Right lobe of liver (tissue), 4 donors: ENCODE results near the gene OR4Q3.

Source experiments
- CTCF ChIP-seq, 4 donors: fragments of 200-600 bp in 3 of 4; fragments of 450-650 bp in 1 of 4; IDR thresholded peaks; one replicate each; pipeline versions ENCODE4 v1.5.1 to v1.8.0; 2016 to 2022; ENCODE audit warnings: antibody characterized with exemption in 4 of 4, mild to moderate bottlenecking in 2 of 4
- POLR2A ChIP-seq: fragments of 450-650 bp; IDR thresholded peaks from one replicate; pipeline ENCODE4 v1.6.1; 2017; ENCODE audit warnings: antibody characterized with exemption, mild to moderate bottlenecking
- donor health status: DM: no; HTN: no; CAD: no.
- donor health status: DM: no; HTN: no; CAD: no.
- donor health status: DM: no; HTN: yes; CAD: no.

- TF ChIP-seq CTCF (IDR thresholded peaks at IDR 0.05) (no peak), POLR2A (no peak)
These were observed 32.2 kb downstream of the OR4Q3 start for GRCh38 chr14:19775587-19775986.
